Activated gamma-delta T cell (primary cell): ENCODE results near the gene POU6F2.
"Not testable (repeated sequence)": the region's sequence is repeated elsewhere in the genome, so short reads cannot be mapped to it uniquely, and the experiment has no call there.

Experiments
- DNase-seq: peaks from one replicate; lab custom pipeline; 2025; lab: John Stamatoyannopoulos, UW

Gene POU6F2

DNA sequence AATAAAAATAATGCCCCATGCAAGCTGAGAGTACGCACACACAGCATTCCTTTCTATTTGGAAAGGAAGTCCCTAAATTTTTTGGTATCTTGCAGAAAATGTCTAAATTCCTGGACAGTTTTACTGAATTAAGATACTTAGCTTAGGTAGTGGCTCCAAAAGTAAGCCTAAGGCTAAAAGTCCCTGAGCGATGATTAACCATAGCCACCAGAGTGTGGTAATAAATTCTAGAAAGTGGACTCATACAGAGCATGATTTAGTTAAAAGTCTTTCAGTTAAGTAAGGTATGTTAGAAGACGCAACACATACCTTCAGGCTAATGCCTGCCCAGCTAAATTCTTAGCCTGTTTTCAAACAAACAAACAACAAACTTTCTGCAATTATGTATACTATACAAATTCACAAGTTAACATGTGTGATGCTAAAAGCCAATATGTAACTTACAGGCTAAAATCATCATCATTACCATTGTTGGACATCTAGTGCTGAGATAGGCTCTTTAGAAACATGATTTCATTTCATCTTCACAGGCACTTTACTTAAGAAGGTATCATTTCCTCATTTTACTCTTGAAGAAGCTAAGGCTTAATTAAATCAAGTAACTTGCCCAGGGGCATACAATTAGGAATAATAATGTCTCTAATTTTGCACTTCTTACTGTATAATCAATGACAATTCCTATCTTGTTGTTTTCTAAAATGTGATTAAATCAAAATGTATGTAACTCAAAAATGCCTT, 327.1 kb downstream of the POU6F2 start:
- DNase-seq: no peak

DNA sequence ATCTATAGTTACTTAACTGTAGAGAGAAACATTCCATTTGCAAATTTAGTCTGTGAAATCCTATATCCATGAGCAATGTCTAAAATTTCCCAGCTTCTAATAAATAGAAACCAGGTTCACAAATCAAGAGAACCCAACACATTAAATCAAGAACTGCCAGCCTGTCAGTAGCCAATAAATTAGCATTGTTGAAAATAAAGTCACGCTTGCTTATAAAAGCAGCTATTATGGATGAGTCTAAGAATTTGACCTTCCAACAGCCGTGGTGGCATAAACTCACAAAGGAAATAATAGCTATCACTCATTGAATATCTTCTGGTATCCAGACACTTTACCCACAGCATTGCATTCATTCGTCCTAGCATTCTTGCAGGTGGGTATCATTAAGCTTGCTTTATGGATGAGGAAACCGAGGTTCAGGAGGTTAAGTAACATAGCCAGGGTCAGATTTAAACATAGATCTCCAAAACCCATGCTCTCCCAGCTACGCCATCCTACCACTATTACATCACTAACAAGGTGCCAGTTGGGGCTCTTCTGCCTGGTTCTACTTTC, 328.4 kb downstream of the POU6F2 start:
- DNase-seq: no peak

- DNase-seq: no peak
These were observed 333.0 kb downstream of the POU6F2 start for GRCh38 chr7:39310699-39311098.

DNA sequence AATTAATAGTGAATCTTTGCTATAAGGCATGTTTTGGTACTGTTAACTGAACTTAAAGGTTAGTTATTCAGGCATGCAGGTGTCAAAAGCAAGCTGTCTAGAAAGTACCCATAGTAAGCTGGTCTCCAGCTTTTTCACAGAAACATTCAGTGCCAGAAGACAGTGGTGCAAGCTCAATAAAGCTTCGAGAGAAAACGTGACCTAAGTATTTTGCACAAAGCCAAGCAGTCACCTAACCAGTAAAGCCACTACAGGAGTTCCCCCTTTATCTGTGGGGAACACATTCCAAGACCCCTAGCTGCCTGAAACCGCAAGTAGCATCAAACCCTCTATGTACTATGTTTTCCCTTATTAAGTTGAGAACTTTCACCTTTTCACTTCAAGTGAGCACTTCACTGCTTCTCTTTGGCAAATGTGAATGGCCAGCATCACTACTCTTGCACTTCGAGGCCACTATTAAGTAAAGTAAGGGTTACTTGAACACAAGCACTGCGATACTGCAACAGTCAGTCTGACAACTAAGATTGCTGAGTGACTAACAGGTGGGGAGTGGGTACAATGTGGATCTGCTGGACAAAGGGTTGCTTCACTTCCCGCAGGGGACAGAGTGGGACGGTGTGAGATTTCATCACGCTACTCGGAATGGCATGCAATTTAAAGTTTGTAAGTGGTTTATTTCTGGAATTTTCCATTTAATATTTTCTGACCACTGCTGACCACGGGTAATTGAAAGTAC, 334.7 kb downstream of the POU6F2 start:
- DNase-seq: no peak

GRCh38 chr7:39313376-39313775, 335.7 kb downstream of the POU6F2 start:
- no peak for DNase-seq

DNA sequence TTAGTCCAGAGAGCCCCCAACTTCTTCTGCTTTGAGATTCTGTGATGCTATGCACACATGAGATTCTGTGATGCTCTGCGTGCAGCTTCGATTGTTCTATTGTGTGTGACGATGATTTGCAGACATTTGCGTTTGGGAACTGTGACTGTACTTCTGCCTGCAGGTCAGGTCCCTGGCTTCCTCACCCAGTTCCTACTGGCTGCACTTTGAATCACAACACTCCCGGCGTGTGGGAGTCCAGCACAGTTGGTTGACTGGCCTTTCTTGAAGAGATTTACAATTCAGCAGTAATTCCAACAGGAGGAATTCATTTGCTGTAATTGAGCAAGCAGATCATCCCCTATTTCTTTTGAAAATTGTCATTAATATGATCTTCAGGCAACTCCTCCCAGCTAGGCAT, 336.3 kb downstream of the POU6F2 start:
- DNase-seq: no peak

GRCh38 chr7:39317107-39317506, 339.4 kb downstream of the POU6F2 start:
- DNase-seq: no peak

DNA sequence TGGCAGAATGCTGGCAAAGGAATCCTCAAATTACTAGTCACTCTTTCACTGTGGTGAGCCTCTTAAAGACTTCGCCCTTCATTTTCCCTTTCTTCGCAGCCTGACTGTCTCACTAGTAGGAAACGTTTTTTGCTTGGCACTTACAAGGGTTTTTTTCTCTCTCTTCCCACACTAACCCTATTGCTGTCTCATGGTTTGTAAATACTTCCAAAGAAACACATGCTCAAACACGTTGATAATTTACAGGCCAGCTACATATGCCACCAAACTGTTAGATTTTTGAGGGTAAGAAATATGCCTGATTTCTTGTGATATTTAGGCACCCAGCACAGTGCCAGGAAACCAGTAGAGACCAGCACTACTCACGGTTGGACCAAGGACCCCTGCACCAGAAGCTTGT, 340.2 kb downstream of the POU6F2 start:
- no peak for DNase-seq

DNA sequence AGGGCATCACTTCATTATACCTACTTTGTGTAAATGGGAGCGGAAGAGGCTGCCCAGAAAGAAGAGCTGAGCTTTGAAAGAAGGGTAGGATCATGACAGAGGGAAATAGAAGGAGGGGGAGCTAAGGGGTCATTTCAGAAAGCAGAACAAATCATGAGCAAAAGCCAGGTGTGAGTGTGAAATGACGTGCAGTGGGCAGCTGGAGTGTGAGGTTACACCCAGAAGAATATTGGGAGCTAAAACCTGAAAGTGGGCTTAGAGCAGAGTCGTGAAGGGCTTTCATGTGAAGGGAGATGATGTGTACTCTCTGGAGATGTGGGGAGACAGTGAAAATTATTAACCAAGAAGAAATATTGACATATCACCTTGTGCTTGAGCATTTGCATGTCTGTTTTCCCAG, 343.5 kb downstream of the POU6F2 start:
- DNase-seq: no peak

- DNase-seq: no peak
These were observed 344.3 kb downstream of the POU6F2 start for GRCh38 chr7:39321909-39322498.

GRCh38 chr7:39324139-39324760, 346.5 kb downstream of the POU6F2 start:
- DNase-seq: no peak

- DNase-seq: not testable (repeated sequence)
These were observed 353.9 kb downstream of the POU6F2 start for GRCh38 chr7:39331607-39332006.

DNA sequence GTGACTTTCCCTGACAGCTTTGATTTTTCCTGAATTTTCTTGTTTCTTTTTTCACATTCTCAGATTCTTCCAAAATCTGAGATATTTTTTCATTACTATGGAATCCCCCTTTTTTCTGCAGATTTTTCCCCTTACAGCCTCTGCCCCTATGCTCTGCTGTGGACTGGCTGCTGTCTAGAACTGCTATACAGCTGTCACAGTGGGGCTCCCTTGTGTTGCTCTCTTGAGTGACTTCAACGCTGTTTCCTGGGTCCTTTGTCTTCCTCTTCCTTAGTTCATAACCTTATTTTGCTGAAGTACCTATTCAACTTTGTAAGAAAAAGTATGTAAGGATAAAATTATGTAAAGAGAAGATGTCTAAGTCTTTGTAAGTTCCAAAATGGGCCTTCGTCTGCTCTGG, 354.4 kb downstream of the POU6F2 start:
- no peak for DNase-seq

- no peak for DNase-seq
These were observed 356.0 kb downstream of the POU6F2 start for GRCh38 chr7:39333701-39334100.

DNA sequence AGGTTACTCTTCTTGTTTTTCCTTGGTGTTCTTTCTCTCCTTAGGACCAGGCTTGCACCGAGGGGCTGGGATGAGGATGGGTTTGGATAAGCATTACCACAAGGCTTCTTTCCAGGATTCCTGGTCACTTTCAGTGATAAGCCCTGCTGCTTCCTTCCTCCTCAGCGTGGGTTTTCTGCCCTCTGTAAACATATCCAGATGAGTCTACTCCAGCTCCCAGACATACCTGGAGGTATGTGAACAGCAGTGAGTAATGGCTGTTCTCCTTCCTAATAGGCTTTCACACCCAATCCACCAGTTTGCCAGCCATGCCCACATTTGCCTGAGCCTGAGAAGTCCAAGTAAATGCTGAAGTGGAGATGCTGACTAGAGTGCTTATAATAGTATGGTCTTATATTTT, 358.7 kb downstream of the POU6F2 start:
- no peak for DNase-seq

DNA sequence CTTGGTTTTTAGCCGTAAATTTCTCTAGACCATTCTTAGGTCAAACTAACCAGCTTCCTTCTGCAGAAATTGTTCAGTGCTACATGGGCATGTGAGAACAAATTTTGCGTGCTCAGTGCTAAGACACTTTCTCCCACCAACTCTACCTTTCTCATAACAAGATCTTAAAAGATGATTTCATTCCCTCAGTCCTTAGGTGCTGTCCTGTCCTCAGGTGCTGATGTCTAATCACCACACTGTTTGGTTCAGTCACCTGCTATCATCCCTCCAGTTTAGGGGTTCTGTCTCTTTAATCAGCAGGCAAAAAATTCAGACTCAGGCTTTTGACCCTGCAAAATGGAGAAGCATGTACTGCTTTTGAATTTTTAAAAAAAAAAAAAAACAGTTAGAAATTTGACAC, 361.0 kb downstream of the POU6F2 start:
- no peak for DNase-seq

DNA sequence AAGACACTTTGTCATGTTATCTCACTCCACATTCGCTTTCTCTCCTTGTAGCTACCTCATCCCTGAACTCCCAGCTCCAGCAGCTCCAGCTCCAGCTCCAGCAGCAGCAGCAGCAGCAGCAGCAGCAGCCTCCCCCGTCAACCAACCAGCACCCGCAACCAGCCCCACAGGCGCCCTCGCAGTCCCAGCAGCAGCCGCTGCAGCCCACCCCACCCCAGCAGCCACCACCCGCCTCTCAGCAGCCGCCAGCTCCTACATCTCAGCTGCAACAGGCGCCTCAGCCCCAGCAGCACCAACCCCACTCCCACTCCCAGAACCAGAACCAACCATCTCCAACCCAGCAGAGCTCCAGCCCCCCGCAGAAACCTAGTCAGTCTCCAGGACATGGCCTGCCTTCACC, 361.9 kb downstream of the POU6F2 start:
- DNase-seq: no peak

GRCh38 chr7:39341083-39341482, 363.4 kb downstream of the POU6F2 start:
- DNase-seq: no peak

GRCh38 chr7:39342763-39343162, 365.1 kb downstream of the POU6F2 start:
- DNase-seq: no peak

GRCh38 chr7:39349452-39350123, 371.9 kb downstream of the POU6F2 start:
- no peak for DNase-seq

GRCh38 chr7:39353615-39354376, 376.1 kb downstream of the POU6F2 start:
- DNase-seq: no peak
